ENCODE measurements around the gene SCYGR7. TPM values are rescaled to one million over a fixed set of nuclear protein-coding genes. Genes with fewer than 3 reads are reported as not detected.

Gene SCYGR7
- total RNA-seq, result not detected
- 0 reads per million in 2 donors for total RNA-seq

GRCh38 chr2:227728035-227728434 is at the start of gene SCYGR7:
Gene SCYGR7 (plus strand): TSS chr2:227728335. CDS start chr2:227728335, 0 bp downstream.
- peaks cover 42% of the 10 kb centered on the region for H3K27me3 Mint-ChIP-seq
- H3K4me3 Mint-ChIP-seq, result no peak within 1 kb of the TSS
- ATAC-seq (no peak), DNase-seq (no peak)
- H3K4me1 Mint-ChIP-seq, result no peaks in the 10 kb centered on the region
- peaks cover 2% of the 10 kb centered on the region for H3K36me3 Mint-ChIP-seq (ENCODE audit: low read depth)
- H3K9me3 ChIP-seq (ENCODE audit: control insufficient read depth, low read length, poor library complexity, severe bottlenecking), result no peaks in the 10 kb centered on the region
- H3K27ac Mint-ChIP-seq, result no peak within 1 kb of the TSS

- no peaks in the 10 kb centered on the region for H3K9me3 ChIP-seq (ENCODE audit: control insufficient read depth, low read length, poor library complexity, severe bottlenecking)
- Mint-ChIP-seq H3K4me1 (no peaks in the 10 kb centered on the region), H3K36me3 (ENCODE audit: low read depth) (no peaks in the 10 kb centered on the region), H3K27ac (no peak overlapping the region), H3K27me3 (peaks cover 40% of the 10 kb centered on the region), H3K4me3 (no peak overlapping the region)
- ATAC-seq, result no peak
- DNase-seq, result no peak
Measured at GRCh38 chr2:227684258-227684657, 43.9 kb upstream of the SCYGR7 start.

GRCh38 chr2:227687189-227687588 is 40.9 kb upstream of the SCYGR7 start:
- no peak for ATAC-seq
- H3K9me3 ChIP-seq (ENCODE audit: control insufficient read depth, low read length, poor library complexity, severe bottlenecking), result no peaks in the 10 kb centered on the region
- Mint-ChIP-seq H3K27me3 (peaks cover 59% of the 10 kb centered on the region), H3K4me3 (no peak overlapping the region), H3K4me1 (no peaks in the 10 kb centered on the region), H3K36me3 (ENCODE audit: low read depth) (no peaks in the 10 kb centered on the region), H3K27ac (no peak overlapping the region)
- no peak for DNase-seq

GRCh38 chr2:227696990-227697679 is 31.0 kb upstream of the SCYGR7 start:
- Mint-ChIP-seq H3K36me3 (ENCODE audit: low read depth) (no peaks in the 10 kb centered on the region), H3K27ac (no peak overlapping the region), H3K4me3 (no peak overlapping the region), H3K27me3 (peaks cover 43% of the 10 kb centered on the region), H3K4me1 (no peaks in the 10 kb centered on the region)
- ATAC-seq, result no peak
- DNase-seq, result no peak
- H3K9me3 ChIP-seq (ENCODE audit: control insufficient read depth, low read length, poor library complexity, severe bottlenecking), result no peaks in the 10 kb centered on the region

- no peak for DNase-seq
- no peaks in the 10 kb centered on the region for H3K4me1 Mint-ChIP-seq
- H3K4me3 Mint-ChIP-seq, result no peak overlapping the region
- no peak for ATAC-seq
- no peak overlapping the region for H3K27ac Mint-ChIP-seq
- H3K36me3 Mint-ChIP-seq (ENCODE audit: low read depth), result no peaks in the 10 kb centered on the region
- peaks cover 35% of the 10 kb centered on the region for H3K27me3 Mint-ChIP-seq
- H3K9me3 ChIP-seq (ENCODE audit: control insufficient read depth, low read length, poor library complexity, severe bottlenecking), result no peaks in the 10 kb centered on the region
Measured at GRCh38 chr2:227701556-227701955, 26.6 kb upstream of the SCYGR7 start.

GRCh38 chr2:227703280-227703732 is 24.8 kb upstream of the SCYGR7 start:
- Mint-ChIP-seq H3K27ac (no peak overlapping the region), H3K27me3 (peaks cover 40% of the 10 kb centered on the region), H3K4me3 (no peak overlapping the region), H3K36me3 (ENCODE audit: low read depth) (no peaks in the 10 kb centered on the region), H3K4me1 (no peaks in the 10 kb centered on the region)
- ATAC-seq, result no peak
- no peaks in the 10 kb centered on the region for H3K9me3 ChIP-seq (ENCODE audit: control insufficient read depth, low read length, poor library complexity, severe bottlenecking)
- DNase-seq, result no peak

GRCh38 chr2:227703961-227704360 is 24.2 kb upstream of the SCYGR7 start:
- DNase-seq (no peak), ATAC-seq (no peak)
- Mint-ChIP-seq H3K27me3 (peaks cover 37% of the 10 kb centered on the region), H3K4me3 (no peak overlapping the region), H3K4me1 (no peaks in the 10 kb centered on the region), H3K36me3 (ENCODE audit: low read depth) (no peaks in the 10 kb centered on the region), H3K27ac (no peak overlapping the region)
- H3K9me3 ChIP-seq (ENCODE audit: control insufficient read depth, low read length, poor library complexity, severe bottlenecking), result no peaks in the 10 kb centered on the region

- no peaks in the 10 kb centered on the region for H3K9me3 ChIP-seq (ENCODE audit: control insufficient read depth, low read length, poor library complexity, severe bottlenecking)
- DNase-seq (no peak), ATAC-seq (no peak)
- Mint-ChIP-seq H3K27me3 (peaks cover 35% of the 10 kb centered on the region), H3K36me3 (ENCODE audit: low read depth) (no peaks in the 10 kb centered on the region), H3K4me3 (no peak overlapping the region), H3K27ac (no peak overlapping the region), H3K4me1 (no peaks in the 10 kb centered on the region)
Measured at GRCh38 chr2:227706859-227707258, 21.3 kb upstream of the SCYGR7 start.

- Mint-ChIP-seq H3K36me3 (ENCODE audit: low read depth) (no peaks in the 10 kb centered on the region), H3K27me3 (peaks cover 35% of the 10 kb centered on the region), H3K4me3 (no peak overlapping the region), H3K27ac (no peak overlapping the region), H3K4me1 (no peaks in the 10 kb centered on the region)
- DNase-seq (no peak), ATAC-seq (no peak)
- no peaks in the 10 kb centered on the region for H3K9me3 ChIP-seq (ENCODE audit: control insufficient read depth, low read length, poor library complexity, severe bottlenecking)
Measured at GRCh38 chr2:227707390-227707789, 20.7 kb upstream of the SCYGR7 start.

- H3K27me3 Mint-ChIP-seq, result peaks cover 29% of the 10 kb centered on the region
- H3K9me3 ChIP-seq (ENCODE audit: control insufficient read depth, low read length, poor library complexity, severe bottlenecking), result no peaks in the 10 kb centered on the region
- ATAC-seq (no peak), DNase-seq (no peak)
- no peak overlapping the region for H3K27ac Mint-ChIP-seq
- H3K36me3 Mint-ChIP-seq (ENCODE audit: low read depth), result no peaks in the 10 kb centered on the region
- no peak overlapping the region for H3K4me3 Mint-ChIP-seq
- no peaks in the 10 kb centered on the region for H3K4me1 Mint-ChIP-seq
Measured at GRCh38 chr2:227710986-227711385, 17.1 kb upstream of the SCYGR7 start.

GRCh38 chr2:227713291-227713690 is 14.8 kb upstream of the SCYGR7 start:
- Mint-ChIP-seq H3K27me3 (peaks cover 37% of the 10 kb centered on the region), H3K4me3 (no peak overlapping the region), H3K4me1 (no peaks in the 10 kb centered on the region), H3K36me3 (ENCODE audit: low read depth) (no peaks in the 10 kb centered on the region), H3K27ac (no peak overlapping the region)
- no peaks in the 10 kb centered on the region for H3K9me3 ChIP-seq (ENCODE audit: control insufficient read depth, low read length, poor library complexity, severe bottlenecking)
- no peak for ATAC-seq
- DNase-seq, result no peak

- ATAC-seq (no peak), DNase-seq (no peak)
- Mint-ChIP-seq H3K27me3 (peaks cover 30% of the 10 kb centered on the region), H3K27ac (no peak overlapping the region), H3K36me3 (ENCODE audit: low read depth) (no peaks in the 10 kb centered on the region), H3K4me1 (no peaks in the 10 kb centered on the region), H3K4me3 (no peak overlapping the region)
- no peaks in the 10 kb centered on the region for H3K9me3 ChIP-seq (ENCODE audit: control insufficient read depth, low read length, poor library complexity, severe bottlenecking)
Measured at GRCh38 chr2:227716501-227716900, 11.6 kb upstream of the SCYGR7 start.

- ATAC-seq (no peak), DNase-seq (no peak)
- Mint-ChIP-seq H3K36me3 (ENCODE audit: low read depth) (no peaks in the 10 kb centered on the region), H3K27me3 (peaks cover 39% of the 10 kb centered on the region), H3K27ac (no peak within 1 kb of the TSS), H3K4me1 (peaks cover 2% of the 10 kb centered on the region), H3K4me3 (peak within 1 kb of the TSS; percentile 59)
- no peaks in the 10 kb centered on the region for H3K9me3 ChIP-seq (ENCODE audit: control insufficient read depth, low read length, poor library complexity, severe bottlenecking)
Measured at GRCh38 chr2:227717687-227718567, 10.2 kb upstream of the SCYGR7 start, which contains the start of gene SLC19A3. Gene SLC19A3 (minus strand): TSS chr2:227718028. CDS start chr2:227702318, 15,710 bp downstream.
